ENCODE results near the gene CFAP410.

CFAP410 gene

GRCh38 chr21:44329971-44330681, 9.1 kb downstream of the CFAP410 start:
- DNase-seq: no peak

GRCh38 chr21:44329086-44329889, 9.9 kb downstream of the CFAP410 start:
- peak; percentile 37 for DNase-seq

DNA sequence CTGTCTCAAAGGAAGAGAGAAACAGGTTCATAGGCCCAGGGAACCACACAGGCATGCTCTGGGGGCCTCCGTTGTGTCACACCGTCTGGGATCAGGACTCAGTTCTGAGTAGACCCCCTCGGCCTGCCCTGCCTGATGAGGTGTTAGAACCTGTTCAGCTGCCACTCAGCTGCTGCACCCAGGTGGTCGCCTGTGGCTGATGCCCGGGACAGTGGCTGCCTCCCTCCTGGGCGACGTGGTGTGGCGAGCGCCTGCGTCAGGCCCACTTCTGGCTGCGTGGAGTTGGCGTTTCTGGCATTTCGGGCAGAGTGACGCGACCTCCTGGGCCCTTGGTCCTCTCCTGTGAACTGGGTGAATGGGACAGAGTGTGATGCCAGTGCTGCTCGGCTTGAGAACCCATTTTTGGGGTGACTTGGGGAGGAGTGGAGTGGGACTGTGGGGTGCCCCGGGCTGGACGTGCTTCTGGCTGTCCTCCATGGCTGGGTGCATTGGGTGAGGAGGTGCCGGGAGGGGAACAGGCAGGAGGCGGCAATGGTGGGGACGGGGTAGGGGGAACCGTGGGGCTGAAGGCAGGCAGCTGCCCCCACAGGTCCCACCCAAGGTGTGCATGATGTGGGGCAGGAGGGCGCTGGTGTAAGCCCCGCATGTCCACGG, 10.8 kb downstream of the CFAP410 start:
- DNase-seq: no peak

GRCh38 chr21:44327603-44327974, 11.6 kb downstream of the CFAP410 start:
- no peak for DNase-seq

GRCh38 chr21:44326716-44327602, 12.2 kb downstream of the CFAP410 start:
- no peak for DNase-seq

- no peak for DNase-seq
These were observed 12.9 kb downstream of the CFAP410 start for GRCh38 chr21:44326272-44326647.

GRCh38 chr21:44325386-44326271, 13.6 kb downstream of the CFAP410 start:
- DNase-seq: no peak

- DNase-seq: no peak
These were observed 14.4 kb downstream of the CFAP410 start for GRCh38 chr21:44324854-44325107.

- DNase-seq: no peak
These were observed 14.9 kb downstream of the CFAP410 start for GRCh38 chr21:44324106-44324853.

DNA sequence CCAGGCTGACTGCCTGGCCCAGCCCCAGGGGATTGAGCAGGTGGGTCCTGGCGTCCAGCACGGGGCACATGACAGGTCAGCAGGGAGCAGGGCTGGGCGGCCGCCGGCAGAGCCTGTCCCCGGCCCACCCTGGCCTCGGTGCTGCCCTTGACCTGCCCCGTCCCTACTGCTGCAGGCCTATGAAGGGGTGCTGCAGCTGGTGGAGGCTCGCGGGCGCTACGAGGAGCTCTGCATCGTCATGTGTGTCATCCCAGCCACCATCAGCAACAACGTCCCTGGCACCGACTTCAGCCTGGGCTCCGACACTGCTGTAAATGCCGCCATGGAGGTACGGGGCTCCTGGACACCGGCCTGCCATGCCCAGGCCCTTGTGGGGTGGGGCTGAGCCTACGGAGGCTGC, 15.6 kb downstream of the CFAP410 start:
- no peak for DNase-seq

- no peak for DNase-seq
These were observed 16.4 kb downstream of the CFAP410 start for GRCh38 chr21:44322621-44323325.

GRCh38 chr21:44321846-44322450, 17.2 kb downstream of the CFAP410 start:
- DNase-seq: no peak

- no peak for DNase-seq
These were observed 18.3 kb downstream of the CFAP410 start for GRCh38 chr21:44320847-44321246.

- DNase-seq: no peak
These were observed 19.7 kb downstream of the CFAP410 start for GRCh38 chr21:44319407-44320065.

- no peak for DNase-seq
These were observed 20.5 kb downstream of the CFAP410 start for GRCh38 chr21:44318489-44319285.

DNA sequence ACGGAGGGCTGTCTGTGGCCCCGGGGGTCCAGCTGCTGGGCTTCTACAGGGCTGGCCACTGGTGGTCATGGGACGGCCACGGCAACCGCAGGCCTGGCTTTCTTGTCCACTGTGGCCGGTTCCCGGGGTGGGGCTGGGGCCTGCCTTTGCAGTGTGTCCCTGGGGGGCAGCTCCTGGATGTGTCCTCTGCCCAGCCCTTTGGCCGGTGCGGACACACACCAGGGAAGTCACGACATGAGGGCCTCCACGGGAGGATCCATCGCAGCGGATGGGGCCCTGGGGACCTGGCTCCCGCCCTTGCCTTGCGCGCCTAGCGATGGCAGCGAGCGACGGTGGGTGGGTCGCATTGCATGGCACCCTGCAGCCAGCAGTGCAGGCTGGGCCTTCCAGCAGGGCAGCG, 21.3 kb downstream of the CFAP410 start:
- DNase-seq: no peak

- DNase-seq: no peak
These were observed 21.9 kb downstream of the CFAP410 start for GRCh38 chr21:44317241-44317782.

- DNase-seq: no peak
These were observed 22.8 kb downstream of the CFAP410 start for GRCh38 chr21:44316277-44316900.

Measured in NCI-H69 (cell line).